CD4-positive, alpha-beta T cell (primary cell): ENCODE results near the gene BCORL1. TPM values are rescaled to one million over a fixed set of nuclear protein-coding genes. Genes with fewer than 3 reads are reported as not detected.

ENCODE experiments used
- ATAC-seq: fragments of 200-7000 bp; cut with Tn5 transposase; one replicate; pipeline ENCODE4 v1.10.0; 2022; ENCODE audit warnings: mild to moderate bottlenecking; ENCODE audit not compliant: poor library complexity
- CTCF ChIA-PET: fragments of 350-600 bp; sonication (Branson Sonifier 250); formaldehyde crosslinking; loops from one replicate; lab custom pipeline; 2021; ENCODE audit warnings: antibody characterized with exemption, inconsistent platforms; lab: Charles Lee
- POLR2A ChIA-PET: fragments of 350-600 bp; sonication (Branson Sonifier 250); formaldehyde crosslinking; loops from one replicate; lab custom pipeline; 2021; ENCODE audit warnings: antibody characterized with exemption, inconsistent platforms; lab: Charles Lee
- DNase-seq, 14 experiments: peaks; one replicate each; pipeline ENCODE4 v3.0.0-alpha.2; 2013 to 2020; ENCODE audit warnings: mixed read lengths in 2 of 14
- H3K27ac ChIP-seq, 2 donors: one replicate each; pipeline versions ENCODE4 v1.5.1 to v1.7.0; 2013; ENCODE audit warnings: low read length in 2 of 2, low read depth in 1 of 2, mild to moderate bottlenecking in 1 of 2
- H3K27me3 ChIP-seq, 2 experiments: 1 replicate in 1 of 2; 2 replicates in 1 of 2; pipeline versions ENCODE4 v1.6.1 to v1.7.0; 2013; ENCODE audit warnings: low read length in 2 of 2, control low read depth in 1 of 2, mild to moderate bottlenecking in 1 of 2, moderate library complexity in 1 of 2; ENCODE audit not compliant: insufficient read depth in 2 of 2, control insufficient read depth in 1 of 2
- H3K36me3 ChIP-seq: one replicate; pipeline ENCODE4 v1.6.1; 2013; ENCODE audit warnings: low read length, control low read depth; ENCODE audit not compliant: insufficient read depth
- H3K4me1 ChIP-seq: one replicate; pipeline ENCODE4 v1.6.1; 2013; ENCODE audit warnings: low read length, control low read depth; ENCODE audit not compliant: insufficient read depth
- H3K4me3 ChIP-seq: one replicate; pipeline ENCODE4 v1.5.1; 2013; ENCODE audit warnings: mild to moderate bottlenecking, low read length, moderate library complexity
- H3K9me3 ChIP-seq, 2 experiments: 1 replicate in 1 of 2; 2 replicates in 1 of 2; pipeline versions ENCODE4 v1.6.1 to v1.7.0; 2013; ENCODE audit warnings: low read length in 2 of 2, mild to moderate bottlenecking in 2 of 2, control low read depth in 1 of 2, moderate library complexity in 1 of 2; ENCODE audit not compliant: control insufficient read depth in 1 of 2, insufficient read depth in 1 of 2
- H3K27ac Mint-ChIP-seq: one replicate; pipeline ENCODE4 v1.8.0; 2020; ENCODE audit warnings: mixed read lengths
- H3K27me3 Mint-ChIP-seq: one replicate; pipeline ENCODE4 v1.8.0; 2021; ENCODE audit warnings: mixed read lengths
- H3K36me3 Mint-ChIP-seq: one replicate; pipeline ENCODE4 v1.8.0; 2021; ENCODE audit warnings: low read depth, mixed read lengths
- H3K4me1 Mint-ChIP-seq: one replicate; pipeline ENCODE4 v1.8.0; 2021; ENCODE audit warnings: low read depth, mixed read lengths
- H3K4me3 Mint-ChIP-seq: one replicate; pipeline ENCODE4 v1.8.0; 2020; ENCODE audit warnings: mild to moderate bottlenecking, mixed read lengths
- H3K9me3 Mint-ChIP-seq: one replicate; pipeline ENCODE4 v1.8.0; 2020; ENCODE audit warnings: mixed read lengths
- intact Hi-C, 2 experiments: fragments of 100-400 bp; cut with DNase I in 1 of 2; cut with micrococcal nuclease in 1 of 2; formaldehyde crosslinking; loops; one replicate each; pipeline versions ENCODE4 v1.15.1 to v1.9.0; 2023 to 2025; cut with DNase I, micrococcal nuclease
- total RNA-seq, 174 experiments: library from RNA in 2 of 174; stranded (reverse) in 2 of 174; gene quantifications; one replicate each; pipeline ENCODE4 v1.2.3 and lab custom pipeline; 2021 to 2026
- TF ChIP-seq, protein P1 (sequence below): fragments of 200-600 bp; IDR thresholded peaks from one replicate; pipeline ENCODE4 v1.8.0; 2022; ENCODE audit warnings: antibody characterized with exemption, mild to moderate bottlenecking

The BCORL1 gene
- total RNA-seq, 2 experiments from 2014 or later: 3.4 to 3.5 TPM

DNA sequence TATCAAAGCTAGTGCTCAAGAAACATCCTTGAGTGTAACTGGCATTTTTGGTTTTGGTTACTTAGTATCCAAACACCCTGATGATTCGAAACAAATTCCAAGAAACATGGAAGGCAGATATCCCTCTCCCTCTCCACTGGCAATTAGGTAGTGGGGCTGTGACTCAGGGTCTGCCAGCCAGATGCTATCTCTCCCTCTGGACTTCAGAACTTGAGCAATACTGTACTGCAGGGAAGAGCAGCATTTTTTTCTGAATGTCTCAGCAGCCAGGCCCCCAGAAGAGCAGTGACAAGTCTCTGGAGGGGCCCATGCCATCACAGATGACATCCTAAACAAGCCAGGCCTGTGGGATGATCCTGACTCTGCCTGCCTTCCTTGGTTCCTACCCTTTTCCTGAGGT, 37.3 kb upstream of the BCORL1 start:
- POLR2A ChIA-PET: no interaction called here
- no peaks in the 10 kb centered on the region for H3K27me3 Mint-ChIP-seq

DNA sequence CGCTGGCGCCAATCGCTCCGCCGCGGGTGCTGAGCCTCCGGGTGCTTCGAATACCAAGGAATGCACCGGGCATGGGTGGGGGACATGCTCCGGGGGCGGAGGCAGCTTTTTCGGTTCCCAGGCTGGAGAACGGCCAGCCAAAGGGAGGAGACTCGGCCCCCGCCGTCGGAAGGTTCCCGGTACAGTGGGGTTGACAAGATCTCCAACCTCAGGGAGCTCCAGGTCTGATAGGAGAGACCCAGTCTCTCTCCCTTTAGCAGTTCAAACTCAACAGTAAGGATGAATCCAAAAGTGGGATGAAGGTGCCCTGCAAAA, 29.1 kb upstream of the BCORL1 start:
- TF ChIP-seq, protein P1, sequence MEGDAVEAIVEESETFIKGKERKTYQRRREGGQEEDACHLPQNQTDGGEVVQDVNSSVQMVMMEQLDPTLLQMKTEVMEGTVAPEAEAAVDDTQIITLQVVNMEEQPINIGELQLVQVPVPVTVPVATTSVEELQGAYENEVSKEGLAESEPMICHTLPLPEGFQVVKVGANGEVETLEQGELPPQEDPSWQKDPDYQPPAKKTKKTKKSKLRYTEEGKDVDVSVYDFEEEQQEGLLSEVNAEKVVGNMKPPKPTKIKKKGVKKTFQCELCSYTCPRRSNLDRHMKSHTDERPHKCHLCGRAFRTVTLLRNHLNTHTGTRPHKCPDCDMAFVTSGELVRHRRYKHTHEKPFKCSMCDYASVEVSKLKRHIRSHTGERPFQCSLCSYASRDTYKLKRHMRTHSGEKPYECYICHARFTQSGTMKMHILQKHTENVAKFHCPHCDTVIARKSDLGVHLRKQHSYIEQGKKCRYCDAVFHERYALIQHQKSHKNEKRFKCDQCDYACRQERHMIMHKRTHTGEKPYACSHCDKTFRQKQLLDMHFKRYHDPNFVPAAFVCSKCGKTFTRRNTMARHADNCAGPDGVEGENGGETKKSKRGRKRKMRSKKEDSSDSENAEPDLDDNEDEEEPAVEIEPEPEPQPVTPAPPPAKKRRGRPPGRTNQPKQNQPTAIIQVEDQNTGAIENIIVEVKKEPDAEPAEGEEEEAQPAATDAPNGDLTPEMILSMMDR: no peak
- ChIA-PET CTCF (no interaction called here), POLR2A (interaction anchor here (1.0 to 2.6 kb wide), 3 partner anchors 8 to 26 kb away, joined by 3 to 8 read pairs (median 7); no protein-coding TSS in a partner anchor)
- no peaks in the 10 kb centered on the region for H3K9me3 Mint-ChIP-seq
- peak overlapping the region; percentile 54 for H3K4me3 ChIP-seq
- no peaks in the 10 kb centered on the region for H3K36me3 ChIP-seq
- H3K4me1 ChIP-seq: peaks cover 27% of the 10 kb centered on the region
- peak overlapping the region in 1 of 2 donors; percentile 21 for H3K27ac ChIP-seq
- H3K36me3 Mint-ChIP-seq: peaks cover 5% of the 10 kb centered on the region
- H3K27ac Mint-ChIP-seq: peak overlapping the region; percentile 96
- H3K27me3 Mint-ChIP-seq: peaks cover 4% of the 10 kb centered on the region
- DNase-seq (no peak), ATAC-seq (no peak)
- intact Hi-C loops: loop anchor here in 1 of 2 experiments (2.0 kb wide), 2 partner anchors 18 to 30 kb away; partner anchors contain the start of gene BCORL1
- H3K4me3 Mint-ChIP-seq: peak overlapping the region; percentile 77
- no peaks in the 10 kb centered on the region for H3K9me3 ChIP-seq
- no peaks in the 10 kb centered on the region for H3K27me3 ChIP-seq
- peaks cover 5% of the 10 kb centered on the region for H3K4me1 Mint-ChIP-seq

More for the DNA sequence above, 37.3 kb upstream of the BCORL1 start:
- no peaks in the 10 kb centered on the region for H3K36me3 Mint-ChIP-seq
- H3K4me1 Mint-ChIP-seq: no peaks in the 10 kb centered on the region
- DNase-seq (no peak), ATAC-seq (no peak)
- H3K27ac ChIP-seq: no peak overlapping the region
- no peak overlapping the region for H3K27ac Mint-ChIP-seq
- no peaks in the 10 kb centered on the region for H3K9me3 Mint-ChIP-seq
- no peaks in the 10 kb centered on the region for H3K36me3 ChIP-seq
- no peak overlapping the region for H3K4me3 Mint-ChIP-seq
- H3K4me3 ChIP-seq: no peak overlapping the region
- no peaks in the 10 kb centered on the region for H3K27me3 ChIP-seq
- no peaks in the 10 kb centered on the region for H3K9me3 ChIP-seq
- H3K4me1 ChIP-seq: no peaks in the 10 kb centered on the region
- intact Hi-C loops: no loop called here
- CTCF ChIA-PET: no interaction called here
- TF ChIP-seq, protein P1: no peak

DNA sequence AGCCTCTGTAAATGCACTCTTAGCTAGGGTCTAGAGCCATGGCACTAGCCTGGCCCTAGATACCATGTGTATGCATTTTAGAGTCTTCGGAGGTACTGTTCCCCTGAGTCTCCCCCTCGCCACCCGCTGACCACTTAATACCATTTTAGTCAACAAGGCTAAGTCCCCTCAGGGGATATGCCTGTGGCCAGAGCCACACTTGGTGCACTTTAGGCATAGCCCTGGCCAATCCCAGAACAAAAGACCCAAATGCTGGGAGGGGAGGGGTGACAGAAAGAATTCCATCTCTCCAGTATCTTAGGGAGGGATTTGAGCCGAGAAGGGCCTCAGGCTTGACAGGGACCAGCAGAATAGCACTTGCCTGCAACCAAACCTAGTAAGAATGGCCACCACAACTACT, 28.6 kb upstream of the BCORL1 start:
- POLR2A ChIA-PET: interaction anchor here (1.0 to 2.6 kb wide), 3 partner anchors 8 to 25 kb away, joined by 3 to 8 read pairs (median 7); no protein-coding TSS in a partner anchor
- peaks cover 11% of the 10 kb centered on the region for H3K4me1 Mint-ChIP-seq
- Histone ChIP-seq H3K4me3 (no peak overlapping the region), H3K36me3 (no peaks in the 10 kb centered on the region), H3K9me3 (no peaks in the 10 kb centered on the region), H3K27ac (no peak overlapping the region), H3K27me3 (no peaks in the 10 kb centered on the region), H3K4me1 (peaks cover 27% of the 10 kb centered on the region)
- H3K36me3 Mint-ChIP-seq: peaks cover 5% of the 10 kb centered on the region
- ATAC-seq (no peak), DNase-seq (no peak)
- CTCF ChIA-PET: no interaction called here
- intact Hi-C loops: loop anchor here in 1 of 2 experiments (2.0 kb wide), 2 partner anchors 19 to 29 kb away; partner anchors contain the start of gene BCORL1
- peak overlapping the region; percentile 77 for H3K4me3 Mint-ChIP-seq
- H3K9me3 Mint-ChIP-seq: no peaks in the 10 kb centered on the region
- TF ChIP-seq, protein P1: no peak
- peaks cover 4% of the 10 kb centered on the region for H3K27me3 Mint-ChIP-seq
- H3K27ac Mint-ChIP-seq: peak overlapping the region; percentile 96
